Progenitor cell of endocrine pancreas (in vitro differentiated cells): ENCODE measurements around the gene PLA2G4F. TPM values are rescaled to one million over a fixed set of nuclear protein-coding genes. Genes with fewer than 3 reads are reported as not detected.
A peak's percentile ranks its signal among the peaks of the same experiment; 100 is the strongest.

Experiments used
- DNase-seq: peaks from one replicate; pipeline ENCODE4 v3.0.0; 2021; ENCODE audit warnings: low spot score; ENCODE audit not compliant: unreplicated experiment
- H3K27ac Mint-ChIP-seq: 2 replicates; pipeline ENCODE4 v1.8.0; 2021; ENCODE audit warnings: mild to moderate bottlenecking, moderate library complexity, mixed read lengths
- H3K27me3 Mint-ChIP-seq: 2 replicates; pipeline ENCODE4 v1.8.0; 2021; ENCODE audit warnings: mixed read lengths
- H3K36me3 Mint-ChIP-seq: 2 replicates; pipeline ENCODE4 v1.8.0; 2022; ENCODE audit warnings: mixed read lengths; ENCODE audit not compliant: insufficient read depth
- H3K4me1 Mint-ChIP-seq: 2 replicates; pipeline ENCODE4 v1.8.0; 2021; ENCODE audit warnings: low read depth, mixed read lengths
- H3K4me3 Mint-ChIP-seq: 2 replicates; pipeline ENCODE4 v1.8.0; 2021; ENCODE audit warnings: low read depth, mild to moderate bottlenecking, moderate library complexity, mixed read lengths
- H3K9me3 Mint-ChIP-seq: 2 replicates; pipeline ENCODE4 v1.8.0; 2021; ENCODE audit warnings: low read depth, mixed read lengths
- CTCF ChIP-seq: fragments of 200-600 bp; sonication (generic); IDR thresholded peaks from one replicate; pipeline ENCODE4 v1.5.0; 2021; ENCODE audit warnings: antibody characterized with exemption, mild to moderate bottlenecking; ENCODE audit not compliant: unreplicated experiment
- total RNA-seq: library from RNA; stranded (reverse); gene quantifications from 2 replicates; pipeline ENCODE4 v1.2.1, GENCODE V29; 2021

Gene PLA2G4F
- total RNA-seq, 1 donor from 2014 or later, result 0.60 TPM

- DNase-seq, result no peak
Observed at GRCh38 chr15:42154956-42155355, 1.5 kb downstream of the PLA2G4F start.

GRCh38 chr15:42154212-42154941 lies 2.1 kb downstream of the PLA2G4F start:
- H3K4me1 Mint-ChIP-seq, result peaks cover 10% of the 10 kb centered on the region
- no peak for TF ChIP-seq CTCF
- H3K36me3 Mint-ChIP-seq, result no peaks in the 10 kb centered on the region
- H3K27me3 Mint-ChIP-seq, result peaks cover 4% of the 10 kb centered on the region
- no peaks in the 10 kb centered on the region for H3K9me3 Mint-ChIP-seq
- no peak for DNase-seq
- no peak overlapping the region for H3K27ac Mint-ChIP-seq
- no peak overlapping the region for H3K4me3 Mint-ChIP-seq

More at GRCh38 chr15:42154956-42155355, 1.5 kb downstream of the PLA2G4F start:
- Mint-ChIP-seq H3K4me1 (peaks cover 10% of the 10 kb centered on the region), H3K27ac (no peak overlapping the region), H3K4me3 (no peak overlapping the region), H3K36me3 (peaks cover 1% of the 10 kb centered on the region), H3K27me3 (peaks cover 4% of the 10 kb centered on the region), H3K9me3 (no peaks in the 10 kb centered on the region)
- TF ChIP-seq CTCF, result no peak

- Mint-ChIP-seq H3K27me3 (peaks cover 4% of the 10 kb centered on the region), H3K9me3 (no peaks in the 10 kb centered on the region), H3K27ac (peak overlapping the region; percentile 23), H3K4me3 (no peak overlapping the region), H3K4me1 (peaks cover 10% of the 10 kb centered on the region), H3K36me3 (no peaks in the 10 kb centered on the region)
- no peak for DNase-seq
- TF ChIP-seq CTCF, result no peak
Observed at GRCh38 chr15:42153874-42154211, 2.6 kb downstream of the PLA2G4F start.

GRCh38 chr15:42152921-42153698 lies 3.3 kb downstream of the PLA2G4F start:
- TF ChIP-seq CTCF, result no peak
- Mint-ChIP-seq H3K4me3 (no peak overlapping the region), H3K4me1 (peaks cover 13% of the 10 kb centered on the region), H3K27me3 (peaks cover 4% of the 10 kb centered on the region), H3K27ac (no peak overlapping the region), H3K36me3 (no peaks in the 10 kb centered on the region), H3K9me3 (no peaks in the 10 kb centered on the region)
- DNase-seq, result no peak

- no peak for DNase-seq
- no peak for TF ChIP-seq CTCF
- H3K27ac Mint-ChIP-seq, result no peak overlapping the region
Observed at GRCh38 chr15:42152196-42152920, 4.1 kb downstream of the PLA2G4F start.

More at GRCh38 chr15:42152196-42152920, 4.1 kb downstream of the PLA2G4F start:
- Mint-ChIP-seq H3K4me1 (peaks cover 13% of the 10 kb centered on the region), H3K4me3 (no peak overlapping the region), H3K9me3 (no peaks in the 10 kb centered on the region), H3K27me3 (peaks cover 4% of the 10 kb centered on the region), H3K36me3 (no peaks in the 10 kb centered on the region)
